Neutrophil (primary cell): ENCODE measurements around the gene TBC1D17.

Source experiments
- H3K27ac ChIP-seq: fragments of 200-600 bp; sonication (generic); 2 replicates; pipeline ENCODE4 v1.5.1; 2016; ENCODE audit warnings: mild to moderate bottlenecking, moderate library complexity
- H3K27me3 ChIP-seq: fragments of 200-600 bp; sonication (generic); 2 replicates; pipeline ENCODE4 v1.6.0; 2016; ENCODE audit warnings: mild to moderate bottlenecking
- H3K36me3 ChIP-seq: fragments of 200-600 bp; sonication (generic); 2 replicates; pipeline ENCODE4 v1.5.1; 2017
- H3K4me1 ChIP-seq, 2 experiments: fragments of 200-600 bp in 1 of 2; sonication (generic) in 1 of 2; 1 replicate in 1 of 2; 2 replicates in 1 of 2; pipeline versions ENCODE4 v1.5.1 to v1.6.1; 2013 to 2016; ENCODE audit warnings: low read depth in 1 of 2, low read length in 1 of 2, mild to moderate bottlenecking in 1 of 2, moderate library complexity in 1 of 2; ENCODE audit not compliant: control insufficient read depth in 1 of 2, insufficient read depth in 1 of 2
- H3K4me3 ChIP-seq, 2 experiments: fragments of 200-600 bp in 1 of 2; sonication (generic) in 1 of 2; 1 replicate in 1 of 2; 2 replicates in 1 of 2; pipeline ENCODE4 v1.5.1; 2013 to 2016; ENCODE audit warnings: low read depth in 1 of 2, low read length in 1 of 2, mild to moderate bottlenecking in 1 of 2, moderate library complexity in 1 of 2
- H3K9me3 ChIP-seq: fragments of 200-600 bp; sonication (generic); 2 replicates; pipeline ENCODE4 v1.5.1; 2016
- TF ChIP-seq, protein P1 (sequence below): fragments of 200-600 bp; sonication (generic); IDR thresholded peaks from 2 replicates; pipeline ENCODE4 v1.5.1; 2016; ENCODE audit warnings: antibody characterized with exemption

Gene TBC1D17

DNA sequence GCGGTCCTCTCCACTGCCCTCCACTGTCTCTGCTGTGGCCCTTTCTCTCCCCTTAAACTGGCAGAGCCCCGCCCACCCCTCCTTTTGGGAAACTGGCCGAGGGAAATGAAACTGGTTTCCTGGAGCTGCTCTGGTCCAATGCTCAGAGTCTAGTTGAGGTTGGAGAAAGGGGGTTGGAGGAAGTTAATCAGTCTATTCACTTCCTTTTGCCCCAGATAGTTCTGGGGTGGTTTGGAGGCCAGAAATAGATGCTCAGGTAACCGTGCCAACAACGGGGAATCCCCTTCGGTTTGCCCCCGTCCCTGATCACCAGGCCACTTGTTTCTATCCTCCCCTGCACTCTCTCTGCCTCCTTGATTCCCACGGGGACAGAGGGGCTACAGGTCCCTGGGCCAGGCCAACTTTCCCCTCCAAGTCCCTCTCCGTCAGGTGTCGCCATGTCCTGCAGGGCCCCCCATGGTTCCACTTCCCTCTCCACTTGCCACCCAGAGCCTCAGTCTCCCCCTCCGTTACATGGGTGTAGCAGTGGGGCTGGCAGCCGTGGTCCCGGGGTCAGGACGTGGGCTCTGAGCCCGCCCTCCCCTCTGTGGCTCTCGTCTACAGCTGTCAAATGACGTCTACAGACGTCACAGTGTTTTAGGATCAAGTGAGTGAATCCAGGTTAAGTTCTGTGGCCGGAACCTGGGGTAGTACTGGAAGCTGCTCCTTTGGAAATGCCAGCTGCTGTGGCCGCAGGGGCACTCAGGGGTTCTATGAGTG is 19.5 kb downstream of the TBC1D17 start, which contains the start of gene IL4I1:
Gene IL4I1 (minus strand): TSS at position 25 of the 759 bp plus-strand sequence. CDS start 727 bp downstream, outside the sequence.
- TF ChIP-seq, protein P1, sequence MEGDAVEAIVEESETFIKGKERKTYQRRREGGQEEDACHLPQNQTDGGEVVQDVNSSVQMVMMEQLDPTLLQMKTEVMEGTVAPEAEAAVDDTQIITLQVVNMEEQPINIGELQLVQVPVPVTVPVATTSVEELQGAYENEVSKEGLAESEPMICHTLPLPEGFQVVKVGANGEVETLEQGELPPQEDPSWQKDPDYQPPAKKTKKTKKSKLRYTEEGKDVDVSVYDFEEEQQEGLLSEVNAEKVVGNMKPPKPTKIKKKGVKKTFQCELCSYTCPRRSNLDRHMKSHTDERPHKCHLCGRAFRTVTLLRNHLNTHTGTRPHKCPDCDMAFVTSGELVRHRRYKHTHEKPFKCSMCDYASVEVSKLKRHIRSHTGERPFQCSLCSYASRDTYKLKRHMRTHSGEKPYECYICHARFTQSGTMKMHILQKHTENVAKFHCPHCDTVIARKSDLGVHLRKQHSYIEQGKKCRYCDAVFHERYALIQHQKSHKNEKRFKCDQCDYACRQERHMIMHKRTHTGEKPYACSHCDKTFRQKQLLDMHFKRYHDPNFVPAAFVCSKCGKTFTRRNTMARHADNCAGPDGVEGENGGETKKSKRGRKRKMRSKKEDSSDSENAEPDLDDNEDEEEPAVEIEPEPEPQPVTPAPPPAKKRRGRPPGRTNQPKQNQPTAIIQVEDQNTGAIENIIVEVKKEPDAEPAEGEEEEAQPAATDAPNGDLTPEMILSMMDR, result no peak
- H3K4me3 ChIP-seq, result peak within 1 kb of the TSS; percentile 12 to 35
- H3K27ac ChIP-seq, result peak within 1 kb of the TSS; percentile 9
- no peaks in the 10 kb centered on the region for H3K9me3 ChIP-seq
- H3K36me3 ChIP-seq, result no peaks in the 10 kb centered on the region
- H3K4me1 ChIP-seq, result peaks cover 9 to 17% of the 10 kb centered on the region in 2 experiments
- peaks cover 38% of the 10 kb centered on the region for H3K27me3 ChIP-seq

GRCh38 chr19:49904136-49904535 is 26.6 kb downstream of the TBC1D17 start:
- Histone ChIP-seq H3K27me3 (no peaks in the 10 kb centered on the region), H3K36me3 (peaks cover 26% of the 10 kb centered on the region), H3K9me3 (no peaks in the 10 kb centered on the region), H3K4me1 (no peaks in the 10 kb centered on the region), H3K4me3 (no peak overlapping the region), H3K27ac (no peak overlapping the region)
- TF ChIP-seq, protein P1, result no peak

DNA sequence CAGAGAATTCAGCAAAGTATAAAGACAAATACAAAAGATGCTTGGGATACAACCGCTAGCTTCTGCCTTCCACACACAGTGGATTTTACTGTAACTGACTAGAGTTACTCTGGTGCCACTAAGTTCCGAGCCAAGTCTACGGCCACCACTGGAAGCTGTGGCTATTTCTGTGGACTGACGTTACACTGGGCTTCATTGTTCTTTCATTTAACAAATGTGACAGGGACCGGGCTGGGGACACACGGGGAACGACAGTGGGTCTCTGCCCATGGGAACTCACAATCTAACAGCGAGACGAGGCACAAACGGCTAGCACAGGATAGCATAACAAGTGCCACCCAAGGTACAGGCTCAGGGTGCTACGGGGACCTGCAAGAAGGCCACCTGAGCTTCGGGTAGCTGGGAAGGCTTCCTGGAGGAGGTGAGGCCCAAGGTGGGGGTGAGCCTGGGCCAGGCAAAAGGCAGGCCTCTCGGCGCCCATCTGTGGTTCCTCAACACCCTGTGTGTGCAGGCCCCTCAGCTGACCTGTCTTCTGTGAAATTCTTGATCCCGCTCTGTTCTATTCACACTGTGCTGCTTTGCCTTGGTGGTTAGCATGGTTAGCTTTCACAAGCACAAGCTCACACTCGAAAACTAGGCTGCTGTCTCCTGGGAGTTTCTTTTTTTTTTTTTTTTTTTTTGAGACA is 29.5 kb downstream of the TBC1D17 start:
- TF ChIP-seq, protein P1, result no peak
- Histone ChIP-seq H3K36me3 (peaks cover 33% of the 10 kb centered on the region), H3K9me3 (no peaks in the 10 kb centered on the region), H3K27me3 (no peaks in the 10 kb centered on the region), H3K4me3 (no peak overlapping the region), H3K4me1 (peaks cover 9 to 13% of the 10 kb centered on the region in 2 experiments), H3K27ac (no peak overlapping the region)

GRCh38 chr19:49907745-49908446 is 30.4 kb downstream of the TBC1D17 start:
- Histone ChIP-seq H3K4me3 (no peak overlapping the region), H3K4me1 (peaks cover 9 to 13% of the 10 kb centered on the region in 2 experiments), H3K9me3 (no peaks in the 10 kb centered on the region), H3K36me3 (peaks cover 38% of the 10 kb centered on the region), H3K27me3 (no peaks in the 10 kb centered on the region), H3K27ac (no peak overlapping the region)
- TF ChIP-seq, protein P1, result no peak

DNA sequence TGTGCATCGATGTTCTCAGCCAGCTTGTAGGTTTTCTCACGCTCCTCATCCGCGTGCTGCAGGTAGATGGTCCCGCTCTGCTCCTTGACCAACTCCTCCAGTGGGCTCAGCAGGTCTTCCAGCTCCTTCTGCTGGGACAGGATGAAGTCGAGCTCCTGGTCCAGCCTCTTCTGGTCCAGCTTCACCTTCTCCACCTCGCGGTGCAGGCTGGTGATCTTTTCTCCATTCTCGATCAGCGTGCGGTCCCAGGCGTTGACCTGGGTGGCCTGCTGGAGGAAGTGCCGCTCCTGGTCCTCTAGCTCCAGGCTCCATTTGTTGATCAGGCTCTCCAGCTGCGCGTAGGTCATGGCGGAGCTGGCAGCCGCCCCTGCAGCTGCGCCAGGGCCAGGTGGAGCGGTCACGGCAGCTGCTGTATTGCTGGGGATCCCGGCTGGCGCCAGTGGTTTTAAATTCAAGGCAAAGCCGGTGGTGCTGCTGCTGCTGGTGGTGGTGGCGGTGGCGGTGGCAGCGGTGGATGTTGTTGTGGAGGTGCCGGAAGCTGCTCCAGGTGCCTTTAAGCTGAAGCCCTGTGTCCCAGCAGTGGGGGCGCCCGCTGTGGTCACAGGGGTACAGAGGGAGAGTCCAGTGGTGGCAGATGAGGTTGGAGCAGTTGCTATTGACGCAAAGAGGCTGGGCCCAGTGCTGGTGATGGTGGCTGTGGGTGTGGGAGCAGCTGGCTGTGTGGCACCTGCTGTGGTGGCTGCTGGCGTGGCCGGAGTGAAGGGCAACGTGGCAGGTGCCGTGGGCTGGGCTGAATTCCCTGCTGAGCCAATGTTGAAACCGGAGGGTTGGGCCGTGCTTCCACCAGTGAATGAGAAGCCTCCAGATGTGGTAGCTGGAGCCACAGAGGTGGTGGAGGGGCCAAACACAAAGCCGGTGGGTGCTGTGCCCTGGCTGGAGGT is 31.2 kb downstream of the TBC1D17 start:
- TF ChIP-seq, protein P1, result no peak

More for the DNA sequence above, 31.2 kb downstream of the TBC1D17 start:
- peaks cover 47% of the 10 kb centered on the region for H3K36me3 ChIP-seq
- H3K27me3 ChIP-seq, result no peaks in the 10 kb centered on the region
- peaks cover 9 to 13% of the 10 kb centered on the region in 2 experiments for H3K4me1 ChIP-seq
- no peaks in the 10 kb centered on the region for H3K9me3 ChIP-seq
- H3K27ac ChIP-seq, result no peak overlapping the region
- H3K4me3 ChIP-seq, result no peak overlapping the region
